Measurements from ENCODE around the gene HMG20A.

DNA sequence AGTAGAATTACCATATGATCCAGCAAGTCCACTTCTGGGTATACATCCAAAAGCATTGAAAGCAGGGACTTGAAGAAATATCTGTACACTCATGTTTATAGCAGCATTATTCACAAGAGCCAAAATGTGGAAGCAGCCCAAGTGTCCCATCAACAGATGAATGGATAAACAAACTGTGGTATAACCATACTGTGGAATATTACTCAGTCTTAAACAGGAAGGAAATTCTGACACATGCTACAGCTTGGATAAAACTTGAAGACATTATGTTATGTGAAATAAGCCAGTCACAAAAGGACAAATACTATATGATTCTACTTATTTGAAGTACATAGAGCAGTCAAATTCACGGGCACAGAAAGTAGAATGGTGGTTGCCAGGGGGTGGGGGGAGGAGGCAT is 91.2 kb downstream of the HMG20A start:
- TF ChIP-seq GATA2 (IDR thresholded peaks at IDR 0.05; ENCODE audit: low read depth, low read length) (no peak), GATA3 (IDR thresholded peaks at IDR 0.05; ENCODE audit: low read depth, low read length) (no peak)

All from SH-SY5Y (cell line).